ENCODE results near the gene SIGLEC1.

The SIGLEC1 gene

GRCh38 chr20:3707508-3707899 lies 4.9 kb downstream of the SIGLEC1 start:
- Histone ChIP-seq H3K27me3 (ENCODE audit: insufficient read depth, low read length) (no peaks in the 10 kb centered on the region), H3K27ac (ENCODE audit: low read depth, low read length) (no peak overlapping the region), H3K4me3 (ENCODE audit: low read depth, low read length) (no peak overlapping the region), H3K79me2 (ENCODE audit: control insufficient read depth, insufficient read depth, low read length, unreplicated experiment) (no peaks in the 10 kb centered on the region), H3K36me3 (ENCODE audit: insufficient read depth, low read length) (no peaks in the 10 kb centered on the region), H3K4me1 (ENCODE audit: control insufficient read depth, insufficient read depth, low read length, unreplicated experiment) (no peaks in the 10 kb centered on the region), H2AFZ (ENCODE audit: low read length, unreplicated experiment) (no peak overlapping the region)

DNA sequence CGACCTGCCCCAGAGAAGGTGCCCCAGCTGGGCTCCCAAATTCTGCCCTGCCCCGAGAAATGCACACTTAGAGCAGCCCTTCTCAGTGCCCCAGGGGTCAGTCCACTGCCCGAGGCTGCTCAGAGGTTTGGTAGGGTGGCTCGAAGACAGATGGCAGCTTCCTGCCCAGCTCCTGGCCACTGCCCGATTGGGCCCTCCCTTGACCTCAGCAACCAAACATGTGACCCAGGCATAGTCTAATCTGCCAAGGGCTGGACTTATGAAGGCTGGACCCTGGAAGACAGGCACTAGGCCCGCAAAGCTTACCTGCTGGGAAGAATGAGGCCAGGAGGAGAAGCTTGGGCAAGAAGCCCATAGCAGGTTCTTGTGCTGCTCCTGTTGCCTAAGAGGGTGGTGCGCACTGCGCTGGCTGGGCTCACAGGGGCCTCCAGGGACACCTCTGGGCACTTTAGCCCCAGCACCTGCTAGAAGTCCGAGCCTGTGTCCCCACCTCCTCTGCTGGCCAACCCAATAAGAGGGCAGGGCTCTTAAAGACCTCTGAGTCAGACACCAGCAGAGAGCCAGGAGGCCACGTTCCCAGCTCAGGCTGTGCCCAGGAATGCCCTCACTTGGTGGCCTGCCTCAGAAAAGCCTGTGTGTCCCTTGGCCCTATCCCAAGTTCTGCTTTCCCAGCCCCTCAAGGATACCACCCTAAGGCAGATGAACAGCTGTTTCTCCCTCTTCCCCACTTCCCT lies 5.5 kb downstream of the SIGLEC1 start:
- no peak overlapping the region for H2AFZ ChIP-seq (ENCODE audit: low read length, unreplicated experiment)
- no peak overlapping the region for H3K4me3 ChIP-seq (ENCODE audit: low read depth, low read length)
- no peaks in the 10 kb centered on the region for H3K27me3 ChIP-seq (ENCODE audit: insufficient read depth, low read length)
- no peaks in the 10 kb centered on the region for H3K79me2 ChIP-seq (ENCODE audit: control insufficient read depth, insufficient read depth, low read length, unreplicated experiment)
- no peaks in the 10 kb centered on the region for H3K4me1 ChIP-seq (ENCODE audit: control insufficient read depth, insufficient read depth, low read length, unreplicated experiment)
- H3K36me3 ChIP-seq (ENCODE audit: insufficient read depth, low read length): no peaks in the 10 kb centered on the region
- H3K27ac ChIP-seq (ENCODE audit: low read depth, low read length): no peak overlapping the region

DNA sequence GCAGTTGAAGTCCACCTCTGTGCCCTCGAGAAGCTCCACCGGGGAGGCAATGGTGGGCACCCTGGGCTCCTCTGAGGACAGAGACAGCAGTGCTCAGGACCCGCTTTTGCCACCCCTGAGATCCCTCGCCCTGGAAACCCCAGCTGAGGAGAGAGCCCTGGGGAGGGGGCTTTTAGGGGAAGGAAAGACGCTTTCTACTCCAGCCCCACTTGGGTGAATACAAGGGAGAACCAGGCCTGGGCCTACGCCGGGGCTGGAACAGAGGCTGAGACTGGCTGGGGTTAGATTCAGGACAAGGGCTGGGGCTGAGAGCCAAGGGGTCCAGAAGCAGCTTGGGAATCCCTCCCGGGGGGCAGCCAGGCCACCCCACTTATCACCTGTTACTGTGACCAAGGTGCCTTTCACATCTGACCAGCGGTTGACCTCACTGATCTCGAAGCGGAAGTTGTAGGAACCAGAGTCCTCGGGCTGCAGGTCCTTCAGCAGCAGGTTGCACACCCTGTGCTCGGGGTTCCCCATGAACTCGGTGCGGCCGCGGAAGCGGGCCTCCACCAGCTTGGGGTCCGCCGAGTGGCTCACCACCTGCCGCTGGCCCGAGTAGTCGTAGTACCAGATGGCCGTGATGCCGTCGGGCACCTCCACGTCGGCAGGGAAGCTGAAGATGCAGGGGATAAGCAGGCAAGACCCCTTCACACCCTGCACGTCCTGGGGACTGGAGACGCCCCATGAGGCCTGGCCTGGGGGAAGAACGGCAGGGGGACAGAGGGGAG lies 6.2 kb downstream of the SIGLEC1 start:
- H3K4me1 ChIP-seq (ENCODE audit: control insufficient read depth, insufficient read depth, low read length, unreplicated experiment): no peaks in the 10 kb centered on the region
- H2AFZ ChIP-seq (ENCODE audit: low read length, unreplicated experiment): no peak overlapping the region
- H3K36me3 ChIP-seq (ENCODE audit: insufficient read depth, low read length): no peaks in the 10 kb centered on the region
- H3K4me3 ChIP-seq (ENCODE audit: low read depth, low read length): no peak overlapping the region
- no peaks in the 10 kb centered on the region for H3K27me3 ChIP-seq (ENCODE audit: insufficient read depth, low read length)
- H3K27ac ChIP-seq (ENCODE audit: low read depth, low read length): no peak overlapping the region
- no peaks in the 10 kb centered on the region for H3K79me2 ChIP-seq (ENCODE audit: control insufficient read depth, insufficient read depth, low read length, unreplicated experiment)

DNA sequence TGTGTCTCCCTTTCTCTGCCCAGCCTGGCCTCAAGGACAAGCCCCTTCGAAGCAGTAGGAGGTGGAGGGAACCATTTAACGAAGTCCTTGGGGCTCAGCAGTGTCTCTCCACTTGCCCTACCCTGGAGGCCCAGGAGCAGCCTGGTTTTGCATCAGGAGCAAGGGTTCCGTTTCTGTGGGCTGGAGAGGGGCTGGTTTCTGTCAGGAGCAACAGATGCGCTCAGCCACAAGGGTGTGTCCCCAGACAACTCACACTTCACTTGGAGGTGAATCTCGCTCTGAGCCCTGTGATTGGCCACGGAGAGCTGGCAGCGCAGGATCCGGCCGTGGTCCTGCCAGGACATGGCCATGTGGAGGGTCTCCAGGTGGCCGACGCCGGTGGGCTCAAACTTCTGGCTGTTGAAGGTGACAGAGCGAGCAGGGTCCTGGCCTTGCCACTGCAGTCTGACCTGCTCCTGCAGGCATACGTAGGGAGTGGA lies 6.9 kb downstream of the SIGLEC1 start:
- Histone ChIP-seq H3K4me1 (ENCODE audit: control insufficient read depth, insufficient read depth, low read length, unreplicated experiment) (no peaks in the 10 kb centered on the region), H3K4me3 (ENCODE audit: low read depth, low read length) (no peak overlapping the region), H3K27me3 (ENCODE audit: insufficient read depth, low read length) (no peaks in the 10 kb centered on the region), H2AFZ (ENCODE audit: low read length, unreplicated experiment) (no peak overlapping the region), H3K79me2 (ENCODE audit: control insufficient read depth, insufficient read depth, low read length, unreplicated experiment) (no peaks in the 10 kb centered on the region), H3K27ac (ENCODE audit: low read depth, low read length) (no peak overlapping the region), H3K36me3 (ENCODE audit: insufficient read depth, low read length) (no peaks in the 10 kb centered on the region)

GRCh38 chr20:3704087-3704486 lies 8.3 kb downstream of the SIGLEC1 start:
- no peak overlapping the region for H3K4me3 ChIP-seq (ENCODE audit: low read depth, low read length)
- H3K27ac ChIP-seq (ENCODE audit: low read depth, low read length): no peak overlapping the region
- H2AFZ ChIP-seq (ENCODE audit: low read length, unreplicated experiment): no peak overlapping the region
- H3K79me2 ChIP-seq (ENCODE audit: control insufficient read depth, insufficient read depth, low read length, unreplicated experiment): no peaks in the 10 kb centered on the region
- H3K27me3 ChIP-seq (ENCODE audit: insufficient read depth, low read length): no peaks in the 10 kb centered on the region
- H3K4me1 ChIP-seq (ENCODE audit: control insufficient read depth, insufficient read depth, low read length, unreplicated experiment): no peaks in the 10 kb centered on the region
- no peaks in the 10 kb centered on the region for H3K36me3 ChIP-seq (ENCODE audit: insufficient read depth, low read length)

GRCh38 chr20:3702611-3703391 lies 9.6 kb downstream of the SIGLEC1 start:
- Histone ChIP-seq H2AFZ (ENCODE audit: low read length, unreplicated experiment) (no peak overlapping the region), H3K27me3 (ENCODE audit: insufficient read depth, low read length) (0 out of 2 replicates have a peak, but pooled peaks cover 3% of the 10 kb centered on the region), H3K36me3 (ENCODE audit: insufficient read depth, low read length) (no peaks in the 10 kb centered on the region), H3K4me1 (ENCODE audit: control insufficient read depth, insufficient read depth, low read length, unreplicated experiment) (no peaks in the 10 kb centered on the region), H3K79me2 (ENCODE audit: control insufficient read depth, insufficient read depth, low read length, unreplicated experiment) (no peaks in the 10 kb centered on the region), H3K4me3 (ENCODE audit: low read depth, low read length) (no peak overlapping the region), H3K27ac (ENCODE audit: low read depth, low read length) (no peak overlapping the region)

GRCh38 chr20:3701061-3701998 lies 11.1 kb downstream of the SIGLEC1 start:
- H3K27ac ChIP-seq (ENCODE audit: low read depth, low read length): no peak overlapping the region
- no peaks in the 10 kb centered on the region for H3K36me3 ChIP-seq (ENCODE audit: insufficient read depth, low read length)
- 0 out of 2 replicates have a peak, but pooled peaks cover 3% of the 10 kb centered on the region for H3K27me3 ChIP-seq (ENCODE audit: insufficient read depth, low read length)
- no peak overlapping the region for H3K4me3 ChIP-seq (ENCODE audit: low read depth, low read length)
- H3K4me1 ChIP-seq (ENCODE audit: control insufficient read depth, insufficient read depth, low read length, unreplicated experiment): no peaks in the 10 kb centered on the region
- no peaks in the 10 kb centered on the region for H3K79me2 ChIP-seq (ENCODE audit: control insufficient read depth, insufficient read depth, low read length, unreplicated experiment)
- H2AFZ ChIP-seq (ENCODE audit: low read length, unreplicated experiment): no peak overlapping the region

DNA sequence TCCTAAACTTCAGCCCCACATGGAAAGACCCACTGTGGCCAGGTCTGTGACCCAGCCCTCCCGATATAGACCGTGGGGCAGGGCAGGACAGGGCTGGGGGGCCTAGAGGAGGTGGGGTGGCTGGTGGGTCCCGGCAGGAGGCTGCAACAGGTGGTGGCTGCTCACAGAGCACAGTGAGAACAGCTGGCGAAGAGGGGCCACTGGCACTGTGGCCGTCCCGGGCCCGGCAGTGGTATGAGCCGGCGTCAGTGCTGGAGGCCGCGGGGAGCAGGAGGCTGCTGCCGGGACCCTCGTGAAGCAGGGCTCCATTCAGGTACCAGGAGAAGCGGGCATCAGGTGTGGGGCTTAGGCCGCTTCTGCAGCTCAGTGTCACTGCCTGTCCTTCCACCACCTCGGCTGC lies 13.4 kb downstream of the SIGLEC1 start:
- Histone ChIP-seq H3K4me1 (ENCODE audit: control insufficient read depth, insufficient read depth, low read length, unreplicated experiment) (no peaks in the 10 kb centered on the region), H3K27me3 (ENCODE audit: insufficient read depth, low read length) (0 out of 2 replicates have a peak, but pooled peaks cover 3% of the 10 kb centered on the region), H3K36me3 (ENCODE audit: insufficient read depth, low read length) (no peaks in the 10 kb centered on the region), H3K27ac (ENCODE audit: low read depth, low read length) (no peak overlapping the region), H3K4me3 (ENCODE audit: low read depth, low read length) (no peak overlapping the region), H3K79me2 (ENCODE audit: control insufficient read depth, insufficient read depth, low read length, unreplicated experiment) (no peaks in the 10 kb centered on the region), H2AFZ (ENCODE audit: low read length, unreplicated experiment) (no peak overlapping the region)

- H2AFZ ChIP-seq (ENCODE audit: low read length, unreplicated experiment): no peak overlapping the region
- H3K4me1 ChIP-seq (ENCODE audit: control insufficient read depth, insufficient read depth, low read length, unreplicated experiment): no peaks in the 10 kb centered on the region
- no peak overlapping the region for H3K27ac ChIP-seq (ENCODE audit: low read depth, low read length)
- H3K36me3 ChIP-seq (ENCODE audit: insufficient read depth, low read length): no peaks in the 10 kb centered on the region
- no peak overlapping the region for H3K4me3 ChIP-seq (ENCODE audit: low read depth, low read length)
- H3K27me3 ChIP-seq (ENCODE audit: insufficient read depth, low read length): 0 out of 2 replicates have a peak, but pooled peaks cover 3% of the 10 kb centered on the region
- no peaks in the 10 kb centered on the region for H3K79me2 ChIP-seq (ENCODE audit: control insufficient read depth, insufficient read depth, low read length, unreplicated experiment)
Measured at GRCh38 chr20:3698591-3699001, 13.8 kb downstream of the SIGLEC1 start.

Data from ACC112 (cell line).